Pancreas (tissue), 10 donors: ENCODE data around the gene PRR5. TPM values are rescaled to one million over a fixed set of nuclear protein-coding genes. Genes with fewer than 3 reads are reported as not detected.
"Not testable (repeated sequence)": the region's sequence is repeated elsewhere in the genome, so short reads cannot be mapped to it uniquely, and the experiment has no call there.

Experiments
- ATAC-seq, 4 donors: fragments of 200-7000 bp; cut with Tn5 transposase; one replicate each; pipeline versions ENCODE4 v1.8.0 to v1.9.1; 2020; ENCODE audit warnings: mild to moderate bottlenecking in 4 of 4, moderate library complexity in 4 of 4
- DNase-seq, 6 donors: peaks; one replicate each; pipeline ENCODE4 v3.0.0-alpha.2; 2020
- FAIRE-seq: peaks from 2 replicates; lab custom pipeline; 2012; peaks lifted over from hg19 to GRCh38; lab: Jason Lieb, UNC
- H3K27ac ChIP-seq, 4 donors: fragments of 200-600 bp; sonication (generic); 1 replicate in 3 of 4; 2 replicates in 1 of 4; pipeline versions ENCODE4 v1.5.0 to v1.8.0; 2020
- H3K27me3 ChIP-seq, 4 donors: fragments of 200-600 bp; one replicate each; pipeline ENCODE4 v1.8.0; 2021
- H3K36me3 ChIP-seq, 3 donors: fragments of 200-600 bp; sonication (generic) in 1 of 3; one replicate each; pipeline versions ENCODE4 v1.5.0 to v1.8.0; 2020 to 2021
- H3K4me1 ChIP-seq, 3 donors: fragments of 200-600 bp; one replicate each; pipeline ENCODE4 v1.8.0; 2021
- H3K4me3 ChIP-seq, 4 donors: fragments of 200-600 bp; sonication (generic) in 2 of 4; one replicate each; pipeline versions ENCODE4 v1.5.0 to v1.8.0; 2020 to 2021
- H3K9me3 ChIP-seq, 4 donors: fragments of 200-600 bp; one replicate each; pipeline ENCODE4 v1.8.0; 2021
- CTCF ChIP-seq, 4 donors: fragments of 200-600 bp; sonication (generic) in 3 of 4; IDR thresholded peaks; one replicate each; pipeline versions ENCODE4 v1.5.0 to v1.8.0; 2021; ENCODE audit warnings: antibody characterized with exemption in 4 of 4
- WGBS, 2 donors: extraction: QIAGEN DNeasy Blood & Tissue Kit; methylation state at CpG; one replicate each; pipeline ENCODE4 v1.1.7; 2013; 5-methylcytosine and 5-hydroxymethylcytosine counted together
- intact Hi-C, 3 donors: fragments of 100-400 bp; cut with DNase I; formaldehyde crosslinking; loops; one replicate each; pipeline versions ENCODE4 v1.11.1 to v1.14.2; 2022
- polyA plus RNA-seq, 2 donors: library from polyadenylated mRNA; stranded (reverse); fragments of 200-250 nt; gene quantifications; one replicate each; pipeline ENCODE4 v1.2.3, GENCODE V29; 2013
- total RNA-seq, 6 donors: library from RNA; stranded (reverse); fragmentation: NEBNext Ultra II Directional in 4 of 6; extraction: Animal tissue kit (Norgen Biotek cat#: 25700) in 4 of 6; gene quantifications; one replicate each; pipeline versions ENCODE4 v1.2.1 to v1.2.4, GENCODE V29; 2021 to 2023
- donor health status: healthy with polysubstance abuse.
- donor health status: DM: no; HTN: no; CAD: no; lungs with moderate emphysema.
- donor health status: DM: no; HTN: no; CAD: no.
- donor health status: control.
- donor health status: control.
- donor health status: Bipolar disorder and iron deficiency.
- donor health status: DM: yes; HTN: yes; CAD: no.
- donor health status: DM: no; HTN: no; CAD: no.
- donor health status: DM: no; HTN: no; CAD: no.
- donor health status: DM: yes; HTN: yes; CAD: no.

Gene PRR5
- total and polyA plus RNA-seq, 8 donors: 7.0 to 23.0 (median 10.1) TPM

GRCh38 chr22:44736581-44737405 is 34.8 kb downstream of the PRR5 start:
- intact Hi-C loops: no loop called here
- no peak for TF ChIP-seq CTCF (IDR thresholded peaks at IDR 0.05)
- no peak overlapping the region for H3K4me3 ChIP-seq
- H3K27ac ChIP-seq: no peak overlapping the region
- no peaks in the 10 kb centered on the region for H3K36me3 ChIP-seq
- no peak for FAIRE-seq
- 66 to 77% methylated on average over 49 to 52 of the region's 52 CpGs for WGBS, 2 donors
- H3K9me3 ChIP-seq: no peaks in the 10 kb centered on the region
- no peaks in the 10 kb centered on the region for H3K27me3 ChIP-seq
- H3K4me1 ChIP-seq: no peaks in the 10 kb centered on the region
- ATAC-seq: peak in 1 of 4 donors; percentile 6
- peak in 1 of 6 donors; percentile 78 for DNase-seq

GRCh38 chr22:44737406-44738346 is 35.7 kb downstream of the PRR5 start:
- ATAC-seq (no peak), FAIRE-seq (no peak), DNase-seq (peak in 1 of 6 donors; percentile 61)
- WGBS, 2 donors: 62 to 66% methylated on average over 28 to 32 of the region's 32 CpGs
- intact Hi-C loops: no loop called here
- TF ChIP-seq CTCF (IDR thresholded peaks at IDR 0.05): no peak
- H3K27me3 ChIP-seq: no peaks in the 10 kb centered on the region
- no peak overlapping the region for H3K4me3 ChIP-seq
- no peaks in the 10 kb centered on the region for H3K9me3 ChIP-seq
- no peak overlapping the region for H3K27ac ChIP-seq
- H3K4me1 ChIP-seq: no peaks in the 10 kb centered on the region
- no peaks in the 10 kb centered on the region for H3K36me3 ChIP-seq

- H3K27me3 ChIP-seq: no peaks in the 10 kb centered on the region
- ATAC-seq: peak in 1 of 4 donors; percentile 32
- no peak overlapping the region for H3K27ac ChIP-seq
- H3K4me3 ChIP-seq: no peak overlapping the region
- DNase-seq: peak in 1 of 6 donors; percentile 54
- H3K36me3 ChIP-seq: no peaks in the 10 kb centered on the region
- no peaks in the 10 kb centered on the region for H3K9me3 ChIP-seq
- FAIRE-seq: no peak
- intact Hi-C loops: no loop called here
- no peaks in the 10 kb centered on the region for H3K4me1 ChIP-seq
- WGBS, 2 donors: 55 to 58% methylated on average over 13 to 14 of the region's 14 CpGs
- no peak for TF ChIP-seq CTCF (IDR thresholded peaks at IDR 0.05)
Measured at GRCh38 chr22:44738347-44738715, 36.3 kb downstream of the PRR5 start.

- Histone ChIP-seq H3K4me3 (no peak overlapping the region), H3K4me1 (no peaks in the 10 kb centered on the region), H3K27ac (no peak overlapping the region), H3K27me3 (no peaks in the 10 kb centered on the region), H3K36me3 (no peaks in the 10 kb centered on the region), H3K9me3 (no peaks in the 10 kb centered on the region)
- no peak for DNase-seq
- no peak for TF ChIP-seq CTCF (IDR thresholded peaks at IDR 0.05)
- no peak for FAIRE-seq
- ATAC-seq: no peak
- intact Hi-C loops: no loop called here
- 78 to 84% methylated on average over 5 of the region's 5 CpGs for WGBS, 2 donors
Measured at GRCh38 chr22:44739024-44739423, 37.0 kb downstream of the PRR5 start.

GRCh38 chr22:44739666-44740065 is 37.7 kb downstream of the PRR5 start:
- WGBS, 2 donors: 68 to 72% methylated on average over 10 of the region's 10 CpGs
- H3K27ac ChIP-seq, H3K36me3 ChIP-seq, H3K4me1 ChIP-seq, H3K27me3 ChIP-seq, H3K4me3 ChIP-seq, ATAC-seq, intact Hi-C loops, FAIRE-seq, H3K9me3 ChIP-seq: not testable (repeated sequence)
- peak in 1 of 6 donors; percentile 6 for DNase-seq
